Gastrocnemius medialis (tissue), 4 donors: ENCODE data around the gene BICDL2. TPM values are rescaled to one million over a fixed set of nuclear protein-coding genes. Genes with fewer than 3 reads are reported as not detected.
A peak's percentile ranks its signal among the peaks of the same experiment; 100 is the strongest.

Experiments
- ATAC-seq, 2 donors: fragments of 150-250 bp; one replicate each; pipeline ENCODE4 v1.9.1; 2016
- DNase-seq, 2 donors: peaks; one replicate each; pipeline ENCODE4 v3.0.0-alpha.2; 2019
- H3K27ac ChIP-seq, 4 donors: fragments of 200-600 bp; sonication (generic); 1 replicate in 1 of 4; 2 replicates in 3 of 4; pipeline ENCODE4 v1.5.1; 2016 to 2018; ENCODE audit warnings: mild to moderate bottlenecking in 2 of 4, moderate library complexity in 1 of 4
- H3K27me3 ChIP-seq, 3 donors: fragments of 200-600 bp; sonication (generic) in 2 of 3; 1 replicate in 1 of 3; 2 replicates in 2 of 3; pipeline versions ENCODE4 v1.5.1 to v1.6.0; 2016 to 2019; ENCODE audit warnings: mild to moderate bottlenecking in 1 of 3, moderate library complexity in 1 of 3
- H3K36me3 ChIP-seq, 2 donors: fragments of 200-600 bp; sonication (generic) in 1 of 2; one replicate each; pipeline ENCODE4 v1.5.1; 2017 to 2018
- H3K4me1 ChIP-seq, 2 donors: fragments of 200-600 bp; sonication (generic) in 1 of 2; one replicate each; pipeline ENCODE4 v1.5.1; 2016 to 2017; ENCODE audit warnings: mild to moderate bottlenecking in 2 of 2
- H3K4me3 ChIP-seq, 4 donors: fragments of 200-600 bp; sonication (generic) in 3 of 4; 1 replicate in 1 of 4; 2 replicates in 3 of 4; pipeline ENCODE4 v1.5.1; 2016 to 2019; ENCODE audit warnings: mild to moderate bottlenecking in 2 of 4
- H3K9me3 ChIP-seq, 3 donors: fragments of 200-600 bp; sonication (generic) in 2 of 3; 1 replicate in 1 of 3; 2 replicates in 2 of 3; pipeline ENCODE4 v1.5.1; 2016 to 2019
- POLR2A ChIP-seq, 2 donors: fragments of 450-650 bp; IDR thresholded peaks; one replicate each; pipeline ENCODE4 v1.6.1; 2017; ENCODE audit warnings: antibody characterized with exemption in 2 of 2, mild to moderate bottlenecking in 2 of 2, moderate library complexity in 2 of 2
- in situ Hi-C, 4 donors: fragments of 200-750 bp; cut with MboI; loops; one replicate each; pipeline versions ENCODE4 v1.15.0 to v1.8.0; 2017; ENCODE audit warnings: low sequenced_read_pairs in 4 of 4
- intact Hi-C: fragments of 100-400 bp; cut with DNase I; formaldehyde crosslinking; loops from one replicate; pipeline ENCODE4 v1.15.1; 2023; ENCODE audit warnings: low total_unique reads
- total RNA-seq, 4 donors: library from RNA; depleted of rRNA; stranded (reverse); fragments of >200 nt; gene quantifications; one replicate each; pipeline versions ENCODE4 v1.1.0 to v1.2.3, GENCODE V29; 2016
- TF ChIP-seq, protein P1 (sequence below), 5 experiments: fragments of 450-650 bp in 3 of 5; fragments of 200-600 bp in 2 of 5; sonication (generic) in 2 of 5; IDR thresholded peaks in 4 of 5; conservative IDR thresholded peaks in 1 of 5; 1 replicate in 4 of 5; 2 replicates in 1 of 5; pipeline ENCODE4 v1.5.1; 2016 to 2019; ENCODE audit warnings: antibody characterized with exemption in 5 of 5, mild to moderate bottlenecking in 3 of 5, moderate library complexity in 3 of 5

The BICDL2 gene
- total RNA-seq, 4 donors from 2014 or later = 0.32 TPM; not detected in 3

DNA sequence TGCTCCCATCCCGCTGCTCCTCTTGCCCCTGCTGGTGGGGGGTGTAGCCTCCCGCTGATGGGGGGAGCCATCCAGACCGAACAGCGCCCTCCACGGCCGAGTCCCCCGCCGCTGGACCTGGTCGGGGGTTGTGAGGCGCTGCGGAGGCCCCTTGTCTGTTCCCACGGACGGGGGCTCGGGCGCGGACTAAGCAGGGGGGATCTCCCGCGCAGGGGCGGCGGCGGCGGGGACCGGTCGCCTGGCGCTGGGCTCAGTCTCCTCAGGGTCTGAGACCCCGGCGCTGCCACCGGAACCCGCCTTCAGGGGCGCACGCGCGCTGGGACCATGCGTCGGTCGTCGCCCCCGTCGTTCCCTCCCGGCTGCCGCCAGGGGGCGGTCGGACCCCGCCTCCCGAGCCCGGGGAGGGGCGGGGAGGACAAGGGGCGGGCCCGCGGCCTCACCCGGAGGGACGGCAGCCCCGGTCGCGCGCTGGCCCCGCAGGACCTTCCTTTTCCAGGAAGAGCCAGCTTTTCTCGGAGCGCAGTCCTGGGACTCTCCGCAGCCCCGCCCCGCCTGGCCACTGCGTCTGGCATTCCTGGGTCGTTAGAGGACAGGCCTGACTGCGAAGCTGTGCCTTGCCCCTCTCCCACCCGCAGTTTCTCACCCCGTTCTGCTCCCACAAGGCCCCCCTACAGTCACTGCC lies 22.4 kb upstream of the BICDL2 start:
- ATAC-seq = peak; percentile 83 to 89
- intact Hi-C loops (loop anchor here (1.0 to 2.0 kb wide), 4 partner anchors 38 to 107 kb away; partner anchors contain the start of gene TNFRSF12A), in situ Hi-C loops (no loop called here)
- peaks cover 28 to 39% of the 10 kb centered on the region in 2 donors for H3K4me1 ChIP-seq
- DNase-seq = peak; percentile 67 to 82
- TF ChIP-seq, protein P1, sequence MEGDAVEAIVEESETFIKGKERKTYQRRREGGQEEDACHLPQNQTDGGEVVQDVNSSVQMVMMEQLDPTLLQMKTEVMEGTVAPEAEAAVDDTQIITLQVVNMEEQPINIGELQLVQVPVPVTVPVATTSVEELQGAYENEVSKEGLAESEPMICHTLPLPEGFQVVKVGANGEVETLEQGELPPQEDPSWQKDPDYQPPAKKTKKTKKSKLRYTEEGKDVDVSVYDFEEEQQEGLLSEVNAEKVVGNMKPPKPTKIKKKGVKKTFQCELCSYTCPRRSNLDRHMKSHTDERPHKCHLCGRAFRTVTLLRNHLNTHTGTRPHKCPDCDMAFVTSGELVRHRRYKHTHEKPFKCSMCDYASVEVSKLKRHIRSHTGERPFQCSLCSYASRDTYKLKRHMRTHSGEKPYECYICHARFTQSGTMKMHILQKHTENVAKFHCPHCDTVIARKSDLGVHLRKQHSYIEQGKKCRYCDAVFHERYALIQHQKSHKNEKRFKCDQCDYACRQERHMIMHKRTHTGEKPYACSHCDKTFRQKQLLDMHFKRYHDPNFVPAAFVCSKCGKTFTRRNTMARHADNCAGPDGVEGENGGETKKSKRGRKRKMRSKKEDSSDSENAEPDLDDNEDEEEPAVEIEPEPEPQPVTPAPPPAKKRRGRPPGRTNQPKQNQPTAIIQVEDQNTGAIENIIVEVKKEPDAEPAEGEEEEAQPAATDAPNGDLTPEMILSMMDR (IDR thresholded peaks at IDR 0.05 in 4 of 5, conservative IDR thresholded peaks at IDR 0.05 in 1 of 5) = peak; percentile 81 to 99 (median 99)
- TF ChIP-seq POLR2A (IDR thresholded peaks at IDR 0.05) = peak in 1 of 2 donors; percentile 17
- peak overlapping the region; percentile 79 to 98 (median 92) for H3K4me3 ChIP-seq
- H3K27ac ChIP-seq = peak overlapping the region; percentile 79 to 85 (median 83)
- H3K36me3 ChIP-seq = no peaks in the 10 kb centered on the region
- no peaks in the 10 kb centered on the region for H3K9me3 ChIP-seq
- no peaks in the 10 kb centered on the region for H3K27me3 ChIP-seq

DNA sequence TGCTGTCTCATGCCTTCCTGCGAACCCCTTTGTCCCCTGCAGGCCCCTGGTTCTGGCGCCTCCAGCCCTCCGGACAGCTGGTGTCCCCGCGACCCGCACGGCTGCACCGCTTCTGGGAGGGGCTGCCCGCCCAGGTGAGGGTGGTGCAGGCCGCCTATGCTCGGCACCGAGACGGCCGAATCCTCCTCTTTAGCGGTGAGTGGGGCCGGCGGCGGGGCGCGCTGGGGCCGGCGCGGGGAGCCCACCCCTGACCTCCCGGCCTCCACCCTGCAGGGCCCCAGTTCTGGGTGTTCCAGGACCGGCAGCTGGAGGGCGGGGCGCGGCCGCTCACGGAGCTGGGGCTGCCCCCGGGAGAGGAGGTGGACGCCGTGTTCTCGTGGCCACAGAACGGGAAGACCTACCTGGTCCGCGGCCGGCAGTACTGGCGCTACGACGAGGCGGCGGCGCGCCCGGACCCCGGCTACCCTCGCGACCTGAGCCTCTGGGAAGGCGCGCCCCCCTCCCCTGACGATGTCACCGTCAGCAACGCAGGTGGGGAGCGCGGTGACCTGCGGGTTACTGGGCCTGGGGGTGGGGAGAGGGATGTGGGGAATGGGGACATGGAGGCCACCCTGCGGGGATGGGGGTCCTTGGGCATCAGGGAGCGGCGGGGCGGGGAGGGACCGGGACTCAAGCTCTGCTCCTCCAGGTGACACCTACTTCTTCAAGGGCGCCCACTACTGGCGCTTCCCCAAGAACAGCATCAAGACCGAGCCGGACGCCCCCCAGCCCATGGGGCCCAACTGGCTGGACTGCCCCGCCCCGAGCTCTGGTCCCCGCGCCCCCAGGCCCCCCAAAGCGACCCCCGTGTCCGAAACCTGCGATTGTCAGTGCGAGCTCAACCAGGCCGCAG lies 21.6 kb upstream of the BICDL2 start:
- DNase-seq = no peak
- no peaks in the 10 kb centered on the region for H3K9me3 ChIP-seq
- H3K4me1 ChIP-seq = peaks cover 28 to 39% of the 10 kb centered on the region in 2 donors
- H3K27ac ChIP-seq = peak overlapping the region; percentile 79 to 85 (median 83)
- peak overlapping the region; percentile 79 to 98 (median 92) for H3K4me3 ChIP-seq
- in situ Hi-C loops (no loop called here), intact Hi-C loops (loop anchor here (1.0 to 2.0 kb wide), 4 partner anchors 38 to 108 kb away; partner anchors contain the start of gene TNFRSF12A)
- TF ChIP-seq POLR2A (IDR thresholded peaks at IDR 0.05) = no peak
- TF ChIP-seq, protein P1 (IDR thresholded peaks at IDR 0.05 in 4 of 5, conservative IDR thresholded peaks at IDR 0.05 in 1 of 5) = no peak
- ATAC-seq = no peak
- no peaks in the 10 kb centered on the region for H3K36me3 ChIP-seq
- H3K27me3 ChIP-seq = no peaks in the 10 kb centered on the region

DNA sequence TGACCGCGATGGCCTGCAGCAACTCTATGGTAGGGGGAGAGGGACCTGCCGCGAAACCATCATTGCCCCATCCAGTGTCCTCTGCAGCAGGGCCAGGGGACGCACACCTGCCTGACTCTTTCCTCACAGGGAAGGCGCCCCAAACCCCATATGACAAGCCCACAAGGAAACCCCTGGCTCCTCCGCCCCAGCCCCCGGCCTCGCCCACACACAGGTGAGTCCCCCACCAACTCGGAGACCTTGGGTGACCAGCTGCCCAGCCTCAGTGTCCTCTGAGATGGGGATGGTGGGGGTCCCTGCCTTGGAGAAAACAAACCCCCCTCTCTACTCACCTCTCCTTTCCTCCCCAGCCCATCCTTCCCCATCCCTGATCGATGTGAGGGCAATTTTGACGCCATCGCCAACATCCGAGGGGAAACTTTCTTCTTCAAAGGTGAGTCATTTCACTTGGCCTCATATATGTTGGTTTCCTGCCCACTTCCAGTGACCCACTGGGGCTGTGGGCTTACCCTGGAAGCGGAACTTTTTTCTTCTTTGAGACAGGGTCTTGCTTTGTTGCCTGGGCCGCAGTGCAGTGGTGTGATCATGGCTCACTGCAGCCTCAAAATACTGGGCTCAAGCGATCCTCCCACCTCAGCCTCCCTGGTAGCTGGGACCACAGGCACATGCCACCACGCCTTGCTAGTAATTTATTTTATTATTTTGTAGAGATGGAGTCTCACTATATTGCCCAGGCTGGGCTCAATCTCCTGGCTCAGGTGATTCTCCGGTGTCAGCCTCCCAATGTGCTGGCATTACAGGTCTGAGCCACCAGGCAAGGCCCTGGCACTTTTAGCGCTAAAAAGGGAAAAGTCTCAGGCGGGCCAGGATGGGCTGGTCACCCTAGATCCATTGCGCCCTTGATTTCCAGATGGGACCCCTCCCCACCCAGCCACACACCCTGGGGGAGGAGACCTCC lies 20.7 kb upstream of the BICDL2 start:
- in situ Hi-C loops = no loop called here
- TF ChIP-seq, protein P1 (IDR thresholded peaks at IDR 0.05 in 4 of 5, conservative IDR thresholded peaks at IDR 0.05 in 1 of 5) = no peak
- no peak for TF ChIP-seq POLR2A (IDR thresholded peaks at IDR 0.05)
- H3K27ac ChIP-seq = no peak overlapping the region
- DNase-seq (no peak), ATAC-seq (no peak)
- peaks cover 28 to 39% of the 10 kb centered on the region in 2 donors for H3K4me1 ChIP-seq
- no peak overlapping the region for H3K4me3 ChIP-seq
- H3K27me3 ChIP-seq = no peaks in the 10 kb centered on the region
- H3K36me3 ChIP-seq = no peaks in the 10 kb centered on the region
- intact Hi-C loops = loop anchor here (2.0 kb wide), 1 partner anchor 37 kb away; the partner anchor contains the start of gene TNFRSF12A
- no peaks in the 10 kb centered on the region for H3K9me3 ChIP-seq
